PC-3 (cell line): ENCODE data around the gene NPAT. TPM values are rescaled to one million over a fixed set of nuclear protein-coding genes. Genes with fewer than 3 reads are reported as not detected.

Source experiments
- ATAC-seq: fragments of 200-7000 bp; cut with Tn5 transposase; 2 replicates; pipeline ENCODE4 v1.9.1; 2020; ENCODE audit warnings: mild to moderate bottlenecking, moderate library complexity
- BruUV-seq: library from RNA; stranded (reverse); fragments of 400-500 nt; replicated peaks from 2 replicates; lab custom pipeline; 2021; lab: Mats Ljungman, UMichigan
- CTCF ChIA-PET: fragments of 300-600 bp; sonication (Branson Sonifier 250); formaldehyde crosslinking; loops from one replicate; lab custom pipeline; 2022; ENCODE audit warnings: antibody characterized with exemption; lab: Charles Lee
- POLR2A ChIA-PET: fragments of 300-600 bp; sonication (Branson Sonifier 250); formaldehyde crosslinking; loops from one replicate; lab custom pipeline; 2022; ENCODE audit warnings: antibody characterized with exemption; ENCODE audit not compliant: unreplicated experiment; lab: Charles Lee
- DNase-seq: peaks from one replicate; pipeline ENCODE4 v3.0.0-alpha.2; 2015
- H2AFZ ChIP-seq: fragments of 300-600 bp; sonication (generic); 2 replicates; pipeline ENCODE4 v1.6.0; 2016; ENCODE audit warnings: antibody characterized with exemption, low read length
- H3F3A ChIP-seq: fragments of 300-600 bp; sonication (generic); one replicate; pipeline ENCODE4 v1.6.0; 2017; ENCODE audit warnings: antibody characterized with exemption, low read length, control low read depth, mild to moderate bottlenecking; ENCODE audit not compliant: unreplicated experiment
- H3K27ac ChIP-seq: fragments of 300-600 bp; sonication (generic); 2 replicates; pipeline ENCODE4 v1.5.1; 2016; ENCODE audit warnings: mild to moderate bottlenecking, low read length
- H3K27me3 ChIP-seq: fragments of 300-600 bp; sonication (generic); 2 replicates; pipeline ENCODE4 v1.6.1; 2016; ENCODE audit warnings: low read length, mixed read lengths
- H3K36me3 ChIP-seq: fragments of 300-600 bp; sonication (generic); 2 replicates; pipeline ENCODE4 v1.6.1; 2016; ENCODE audit warnings: low read depth, mixed run types, low read length, mixed read lengths
- H3K4me1 ChIP-seq: fragments of 300-600 bp; sonication (generic); 2 replicates; pipeline ENCODE4 v1.5.1; 2016; ENCODE audit warnings: low read length; ENCODE audit not compliant: insufficient read depth
- H3K4me2 ChIP-seq: fragments of 300-600 bp; sonication (generic); 2 replicates; pipeline ENCODE4 v1.6.0; 2016; ENCODE audit warnings: low read length
- H3K4me3 ChIP-seq: fragments of 300-600 bp; sonication (generic); 2 replicates; pipeline ENCODE4 v1.5.1; 2016; ENCODE audit warnings: mild to moderate bottlenecking, low read length, mixed read lengths
- H3K79me2 ChIP-seq: fragments of 300-600 bp; sonication (generic); 2 replicates; pipeline ENCODE4 v1.6.1; 2017; ENCODE audit warnings: low read length, mixed read lengths
- H3K9ac ChIP-seq: fragments of 300-600 bp; sonication (generic); 2 replicates; pipeline ENCODE4 v1.6.0; 2016; ENCODE audit warnings: mild to moderate bottlenecking, low read length
- H3K9me2 ChIP-seq: fragments of 300-600 bp; sonication (generic); replicated peaks from 2 replicates; pipeline ENCODE4 v1.6.1; 2016; ENCODE audit warnings: mixed run types, low read length, mixed read lengths
- H3K9me3 ChIP-seq: fragments of 300-600 bp; sonication (generic); 2 replicates; pipeline ENCODE4 v1.6.1; 2016; ENCODE audit warnings: low read length, mixed read lengths
- H4K20me1 ChIP-seq: fragments of 300-600 bp; sonication (generic); 2 replicates; pipeline ENCODE4 v1.6.1; 2016; ENCODE audit warnings: low read length, mixed read lengths
- EZH2 ChIP-seq: fragments of 300-600 bp; sonication (generic); IDR thresholded peaks from one replicate; pipeline ENCODE4 v1.6.1; 2017; ENCODE audit warnings: antibody characterized with exemption, mild to moderate bottlenecking, low read length; ENCODE audit not compliant: unreplicated experiment
- EZH2phosphoT487 ChIP-seq: fragments of 300-600 bp; sonication (generic); IDR thresholded peaks from 2 replicates; pipeline ENCODE4 v1.6.1; 2018; ENCODE audit warnings: mild to moderate bottlenecking, antibody characterized with exemption, low read length, borderline replicate concordance
- intact Hi-C: fragments of 100-400 bp; cut with micrococcal nuclease; formaldehyde crosslinking; loops from 2 replicates; pipeline ENCODE4 v1.9.0; 2023
- total RNA-seq: library from RNA; depleted of rRNA; stranded (reverse); fragments of >200 nt; gene quantifications from 2 replicates; pipeline ENCODE4 v1.2.3, GENCODE V29; 2014
- TF ChIP-seq, protein P1 (sequence below): fragments of 300-600 bp; sonication (generic); conservative IDR thresholded peaks from 2 replicates; pipeline ENCODE4 v1.5.1; 2017; ENCODE audit warnings: antibody characterized with exemption, low read depth, mild to moderate bottlenecking, low read length

The NPAT gene
- total RNA-seq, 1 experiment from 2014 or later, result 19.6 TPM

DNA sequence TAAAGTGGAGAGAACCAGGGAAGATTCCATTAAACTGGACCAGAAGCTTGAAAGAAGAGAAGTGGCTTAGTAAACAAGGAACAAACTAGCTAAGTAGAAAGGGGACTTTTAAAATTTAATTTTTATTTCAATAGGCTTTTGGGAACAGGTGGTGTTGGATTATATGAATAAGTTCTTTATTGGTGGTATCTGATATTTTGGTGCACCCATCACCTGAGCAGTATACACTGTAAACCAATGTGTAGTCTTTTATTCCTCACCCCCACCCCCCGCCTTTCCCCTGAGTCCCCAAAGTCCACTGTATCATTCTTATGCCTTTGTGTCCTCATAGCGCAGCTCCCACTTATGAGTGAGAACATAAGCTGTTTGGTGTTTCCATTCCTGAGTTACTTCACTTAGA is 93.7 kb downstream of the NPAT start:
- H3K4me3 ChIP-seq, result no peak overlapping the region
- ATAC-seq (no peak), DNase-seq (no peak)
- H2AFZ ChIP-seq, result no peak overlapping the region
- H3K79me2 ChIP-seq, result peaks cover 36% of the 10 kb centered on the region
- H3K4me1 ChIP-seq, result peaks cover 4% of the 10 kb centered on the region; the same call in 1 of the 2 replicates
- no peaks in the 10 kb centered on the region for H3K9me3 ChIP-seq
- no peaks in the 10 kb centered on the region for H3K27me3 ChIP-seq
- TF ChIP-seq, protein P1, sequence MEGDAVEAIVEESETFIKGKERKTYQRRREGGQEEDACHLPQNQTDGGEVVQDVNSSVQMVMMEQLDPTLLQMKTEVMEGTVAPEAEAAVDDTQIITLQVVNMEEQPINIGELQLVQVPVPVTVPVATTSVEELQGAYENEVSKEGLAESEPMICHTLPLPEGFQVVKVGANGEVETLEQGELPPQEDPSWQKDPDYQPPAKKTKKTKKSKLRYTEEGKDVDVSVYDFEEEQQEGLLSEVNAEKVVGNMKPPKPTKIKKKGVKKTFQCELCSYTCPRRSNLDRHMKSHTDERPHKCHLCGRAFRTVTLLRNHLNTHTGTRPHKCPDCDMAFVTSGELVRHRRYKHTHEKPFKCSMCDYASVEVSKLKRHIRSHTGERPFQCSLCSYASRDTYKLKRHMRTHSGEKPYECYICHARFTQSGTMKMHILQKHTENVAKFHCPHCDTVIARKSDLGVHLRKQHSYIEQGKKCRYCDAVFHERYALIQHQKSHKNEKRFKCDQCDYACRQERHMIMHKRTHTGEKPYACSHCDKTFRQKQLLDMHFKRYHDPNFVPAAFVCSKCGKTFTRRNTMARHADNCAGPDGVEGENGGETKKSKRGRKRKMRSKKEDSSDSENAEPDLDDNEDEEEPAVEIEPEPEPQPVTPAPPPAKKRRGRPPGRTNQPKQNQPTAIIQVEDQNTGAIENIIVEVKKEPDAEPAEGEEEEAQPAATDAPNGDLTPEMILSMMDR, result no peak
- TF ChIP-seq EZH2phosphoT487 (no peak), EZH2 (no peak)
- no peaks in the 10 kb centered on the region for H3K9me2 ChIP-seq
- no peak overlapping the region for H3K27ac ChIP-seq
- ChIA-PET POLR2A (no interaction called here), CTCF (no interaction called here)
- H3K36me3 ChIP-seq, result peaks cover 6% of the 10 kb centered on the region; the same call in 1 of the 2 replicates
- intact Hi-C loops, result no loop called here
- no peak overlapping the region for H3K4me2 ChIP-seq
- H3F3A ChIP-seq, result no peaks in the 10 kb centered on the region
- H3K9ac ChIP-seq, result no peak overlapping the region
- BruUV-seq, result no TSS peak
- no peaks in the 10 kb centered on the region for H4K20me1 ChIP-seq

DNA sequence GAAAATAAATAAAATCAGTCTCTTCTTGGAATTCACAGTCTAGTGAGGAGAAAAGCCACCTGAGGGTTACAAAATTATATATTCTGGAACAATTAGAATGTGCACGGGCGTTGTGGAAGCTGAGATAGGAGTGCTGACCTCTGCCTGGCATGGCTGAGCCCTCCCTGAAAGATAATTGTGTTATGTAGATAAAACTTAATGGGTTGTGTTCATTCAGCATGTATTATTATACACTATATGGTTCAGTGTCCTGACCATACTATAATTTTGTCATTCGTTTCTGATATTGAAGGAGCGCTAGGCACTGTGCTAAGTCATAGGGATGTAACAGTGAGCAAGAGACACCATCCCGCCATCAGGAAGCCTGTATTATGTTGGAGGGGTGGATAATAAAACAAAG is 97.3 kb downstream of the NPAT start:
- no peaks in the 10 kb centered on the region for H3K9me3 ChIP-seq
- H3K4me2 ChIP-seq, result no peak overlapping the region
- POLR2A ChIA-PET, result no interaction called here
- no peak overlapping the region for H2AFZ ChIP-seq
- peaks cover 20% of the 10 kb centered on the region for H3K4me1 ChIP-seq
- no peaks in the 10 kb centered on the region for H3K36me3 ChIP-seq
- peaks cover 59% of the 10 kb centered on the region for H3K79me2 ChIP-seq
- ATAC-seq, result no peak
- H4K20me1 ChIP-seq, result no peaks in the 10 kb centered on the region
- intact Hi-C loops, result no loop called here
- H3K4me3 ChIP-seq, result no peak overlapping the region
- no peak overlapping the region for H3K9ac ChIP-seq
- BruUV-seq, result no TSS peak
- H3K27me3 ChIP-seq, result no peaks in the 10 kb centered on the region
- DNase-seq, result no peak
- H3K9me2 ChIP-seq, result no peaks in the 10 kb centered on the region
- no peaks in the 10 kb centered on the region for H3F3A ChIP-seq
- CTCF ChIA-PET, result no interaction called here
- H3K27ac ChIP-seq, result no peak overlapping the region
- TF ChIP-seq, protein P1, result no peak
- TF ChIP-seq EZH2phosphoT487 (no peak), EZH2 (no peak)

DNA sequence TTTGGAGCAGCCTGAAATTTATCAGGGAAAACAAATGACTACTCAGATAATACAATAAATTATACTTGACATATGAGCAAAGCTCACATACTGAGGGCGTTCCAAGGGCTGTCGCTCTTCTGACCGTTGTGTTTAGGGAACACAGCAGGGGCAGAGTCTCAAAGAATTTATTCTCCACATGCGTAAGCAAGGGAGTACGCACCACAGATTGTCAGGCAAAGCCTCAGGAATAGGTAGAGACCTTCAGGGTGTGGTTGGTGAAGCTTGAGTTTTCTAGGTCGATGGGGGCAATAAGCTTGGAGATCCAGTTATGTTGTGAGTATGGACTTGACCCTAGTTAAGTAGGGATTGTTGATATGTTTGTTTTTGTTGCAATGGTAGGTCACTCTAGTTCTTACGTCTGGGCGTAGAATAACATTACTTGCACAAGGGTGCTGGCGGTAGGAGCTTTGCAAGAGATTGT is 100.2 kb downstream of the NPAT start:
- no peaks in the 10 kb centered on the region for H3K9me3 ChIP-seq
- no peaks in the 10 kb centered on the region for H3K27me3 ChIP-seq
- TF ChIP-seq, protein P1, result no peak
- TF ChIP-seq EZH2, result no peak
- TF ChIP-seq EZH2phosphoT487, result no peak
- no peaks in the 10 kb centered on the region for H4K20me1 ChIP-seq
- H3K79me2 ChIP-seq, result peaks cover 50% of the 10 kb centered on the region
- intact Hi-C loops, result no loop called here
- peak overlapping the region; percentile 90 for H2AFZ ChIP-seq
- peaks cover 24% of the 10 kb centered on the region for H3K4me1 ChIP-seq
- DNase-seq (peak; percentile 28), ATAC-seq (peak; percentile 14)
- ChIA-PET CTCF (no interaction called here), POLR2A (no interaction called here)
- no peak overlapping the region for H3K27ac ChIP-seq
- no peaks in the 10 kb centered on the region for H3F3A ChIP-seq
- no peaks in the 10 kb centered on the region for H3K9me2 ChIP-seq
- TSS peak; percentile 63 for BruUV-seq
- peak overlapping the region; percentile 74 for H3K4me3 ChIP-seq
- no peaks in the 10 kb centered on the region for H3K36me3 ChIP-seq
- peak overlapping the region; percentile 80 for H3K9ac ChIP-seq
- peak overlapping the region; percentile 89 for H3K4me2 ChIP-seq
